Adipocyte (in vitro differentiated cells): Measurements from ENCODE around the gene PRDX1.
"Not testable (repeated sequence)": the region's sequence is repeated elsewhere in the genome, so short reads cannot be mapped to it uniquely, and the experiment has no call there.

Experiments used
- DNase-seq: peaks from one replicate; pipeline ENCODE4 v3.0.0-alpha.2; 2015; ENCODE audit warnings: low read depth
- H3K27me3 ChIP-seq: replicated peaks from 2 replicates; pipeline ENCODE4 v1.7.0; 2013; ENCODE audit warnings: mild to moderate bottlenecking, low read length, moderate library complexity; ENCODE audit not compliant: control insufficient read depth, insufficient read depth
- H3K36me3 ChIP-seq: 2 replicates; pipeline ENCODE4 v1.7.0; 2013; ENCODE audit warnings: low read length, mild to moderate bottlenecking, moderate library complexity; ENCODE audit not compliant: control insufficient read depth, insufficient read depth, severe bottlenecking
- H3K4me1 ChIP-seq: 2 replicates; pipeline ENCODE4 v1.7.0; 2013; ENCODE audit warnings: mild to moderate bottlenecking, low read length, moderate library complexity; ENCODE audit not compliant: control insufficient read depth, insufficient read depth
- H3K4me3 ChIP-seq: 2 replicates; pipeline ENCODE4 v1.7.0; 2013; ENCODE audit warnings: mild to moderate bottlenecking, low read length, moderate library complexity
- H3K9ac ChIP-seq: 2 replicates; pipeline ENCODE4 v1.7.0; 2013; ENCODE audit warnings: mild to moderate bottlenecking, low read length, moderate library complexity
- H3K9me3 ChIP-seq: 2 replicates; pipeline ENCODE4 v1.7.0; 2013; ENCODE audit warnings: mild to moderate bottlenecking, low read length, moderate library complexity; ENCODE audit not compliant: control insufficient read depth

Gene PRDX1

DNA sequence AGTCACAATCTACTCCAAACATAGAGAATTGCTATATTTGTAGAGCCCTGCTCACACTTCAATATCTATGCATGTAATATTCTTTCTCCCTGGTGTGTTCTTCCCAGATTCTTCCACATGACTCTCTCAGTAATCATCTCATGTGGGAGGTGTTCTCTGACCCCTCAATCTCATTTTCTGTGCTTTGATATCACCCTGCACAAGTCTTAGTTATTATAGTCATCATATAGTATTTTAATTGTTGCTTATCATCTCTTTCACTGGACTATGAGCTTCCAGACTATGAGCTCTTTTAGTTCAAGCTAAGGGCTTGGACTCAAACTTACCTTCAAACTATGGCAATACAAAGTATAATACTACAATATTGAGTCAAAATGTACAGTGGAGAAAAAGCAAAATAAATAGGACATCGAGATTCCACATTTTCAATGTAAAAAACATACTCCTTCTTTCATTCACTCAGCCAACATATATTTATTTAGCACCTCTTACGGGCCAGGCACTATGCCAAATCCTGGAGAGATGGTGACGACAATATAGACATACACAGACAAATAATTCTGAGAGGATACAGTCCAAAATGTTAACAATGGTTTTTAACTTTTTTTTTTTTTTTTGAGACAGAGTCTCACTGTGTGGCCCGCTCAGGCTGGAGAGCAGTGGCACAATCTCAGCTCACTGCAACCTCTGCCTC is 43.4 kb downstream of the PRDX1 start:
- no peak overlapping the region for H3K4me3 ChIP-seq
- no peaks in the 10 kb centered on the region for H3K9me3 ChIP-seq
- DNase-seq, result no peak
- H3K9ac ChIP-seq, result no peak overlapping the region
- no peaks in the 10 kb centered on the region for H3K4me1 ChIP-seq
- no peaks in the 10 kb centered on the region for H3K27me3 ChIP-seq
- no peaks in the 10 kb centered on the region for H3K36me3 ChIP-seq

DNA sequence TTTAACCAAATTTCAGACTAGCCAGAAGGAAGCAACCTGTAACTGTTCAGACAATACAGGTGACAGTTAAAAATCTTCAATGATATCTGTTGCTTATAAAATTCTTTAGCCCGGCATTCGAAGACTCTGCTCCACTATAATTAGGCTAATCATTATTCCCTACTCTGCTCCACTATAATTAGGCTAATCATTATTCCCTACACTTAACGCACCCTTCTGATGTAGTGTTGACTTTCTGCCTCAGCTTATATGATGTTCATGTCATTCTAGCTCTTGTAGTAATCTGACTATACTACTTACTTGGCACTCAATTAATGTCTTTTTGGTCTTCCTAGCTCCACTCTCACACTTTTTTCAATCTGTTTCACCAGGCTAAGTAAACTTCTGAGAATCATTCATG is 44.0 kb downstream of the PRDX1 start:
- H3K36me3 ChIP-seq, result no peaks in the 10 kb centered on the region
- no peak for DNase-seq
- no peaks in the 10 kb centered on the region for H3K27me3 ChIP-seq
- H3K9ac ChIP-seq, result no peak overlapping the region
- no peaks in the 10 kb centered on the region for H3K9me3 ChIP-seq
- no peak overlapping the region for H3K4me3 ChIP-seq
- no peaks in the 10 kb centered on the region for H3K4me1 ChIP-seq

DNA sequence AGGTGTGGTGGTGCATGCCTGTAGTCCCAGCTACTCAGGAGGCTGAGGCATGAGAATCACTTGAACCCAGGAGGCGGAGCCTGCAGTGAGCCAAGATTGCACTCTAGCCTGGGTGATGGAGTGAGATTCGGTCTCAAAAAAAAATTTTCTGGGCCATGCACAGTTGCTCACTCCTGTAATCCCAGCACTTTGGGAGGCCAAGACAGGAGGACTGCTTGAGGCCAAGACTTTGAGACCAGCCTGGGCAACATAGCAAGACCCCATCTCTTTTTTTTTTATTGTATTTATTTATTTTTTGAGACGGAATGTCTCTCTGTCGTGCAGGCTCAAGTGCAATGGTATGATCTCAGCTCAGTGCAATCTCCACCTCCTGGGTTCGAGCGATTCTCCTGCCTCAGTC is 47.5 kb downstream of the PRDX1 start:
- H3K4me1 ChIP-seq, H3K36me3 ChIP-seq, H3K9ac ChIP-seq, H3K27me3 ChIP-seq, H3K9me3 ChIP-seq, H3K4me3 ChIP-seq, DNase-seq: not testable (repeated sequence)

DNA sequence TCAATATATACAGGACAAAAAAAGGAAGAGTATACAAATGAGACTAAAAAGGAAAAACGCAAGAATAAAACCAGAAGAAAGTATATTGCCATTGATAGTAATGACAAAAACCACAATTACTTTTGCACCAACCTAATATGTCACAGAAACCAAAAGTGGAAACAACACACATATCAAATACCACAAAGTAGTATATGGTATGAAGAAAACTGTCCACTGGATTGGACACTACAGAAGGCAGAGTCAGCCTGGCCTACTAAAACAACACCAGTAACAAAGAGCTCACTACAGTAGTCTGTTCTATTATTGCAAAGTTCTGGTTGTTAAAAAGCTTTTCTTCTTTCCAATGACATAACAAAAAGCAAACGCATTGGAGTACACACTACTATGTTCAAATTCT is 48.4 kb downstream of the PRDX1 start:
- H3K27me3 ChIP-seq, result no peaks in the 10 kb centered on the region
- H3K4me1 ChIP-seq, result no peaks in the 10 kb centered on the region
- no peaks in the 10 kb centered on the region for H3K36me3 ChIP-seq
- no peaks in the 10 kb centered on the region for H3K9me3 ChIP-seq
- no peak overlapping the region for H3K4me3 ChIP-seq
- H3K9ac ChIP-seq, result no peak overlapping the region
- DNase-seq, result no peak

DNA sequence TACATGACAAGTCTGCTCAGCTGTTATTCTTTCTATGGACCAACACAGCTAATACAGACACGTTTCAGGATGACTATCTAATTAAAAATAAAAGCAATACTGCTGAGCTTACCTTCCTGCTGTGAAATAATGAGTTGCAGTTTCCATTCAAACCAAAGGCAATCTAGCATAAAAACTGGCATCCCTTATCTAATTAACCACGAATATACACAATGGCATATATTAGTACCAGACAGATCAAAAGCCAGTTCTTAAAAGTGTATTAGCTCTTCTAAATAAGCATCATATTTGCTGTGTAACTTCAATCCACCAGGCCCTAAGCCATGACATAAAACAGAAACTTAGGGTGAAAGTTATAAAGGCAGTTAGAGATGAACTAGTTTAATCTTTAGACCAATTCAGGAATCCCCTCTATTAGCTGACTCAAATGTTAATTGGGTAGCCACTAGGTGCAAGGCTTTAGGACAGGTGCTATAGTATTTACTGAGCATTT is 51.3 kb downstream of the PRDX1 start:
- no peak for DNase-seq
- no peaks in the 10 kb centered on the region for H3K9me3 ChIP-seq
- H3K9ac ChIP-seq, result no peak overlapping the region
- H3K27me3 ChIP-seq, result no peaks in the 10 kb centered on the region
- no peaks in the 10 kb centered on the region for H3K36me3 ChIP-seq
- H3K4me3 ChIP-seq, result no peak overlapping the region
- no peaks in the 10 kb centered on the region for H3K4me1 ChIP-seq

DNA sequence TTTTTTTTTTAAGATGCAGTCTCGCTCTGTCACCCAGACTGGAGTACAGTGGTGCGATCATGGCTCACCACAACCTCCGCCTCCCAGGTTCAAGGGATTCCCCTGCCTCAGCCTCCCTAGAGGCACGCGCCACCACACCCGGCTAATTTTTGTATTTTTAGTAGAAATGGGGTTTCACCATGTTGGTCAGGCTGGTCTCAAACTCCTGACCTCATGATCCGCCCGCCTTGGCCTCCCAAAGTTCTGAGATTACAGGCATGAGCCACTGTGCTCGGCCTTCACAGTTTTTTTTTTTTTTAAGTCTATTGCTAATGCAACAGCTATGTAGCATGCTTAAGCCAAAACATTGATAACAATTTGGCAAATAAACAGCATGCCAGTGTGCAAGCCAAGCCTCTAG is 54.3 kb downstream of the PRDX1 start:
- not testable (repeated sequence) for H3K4me3 ChIP-seq, H3K4me1 ChIP-seq, DNase-seq, H3K27me3 ChIP-seq, H3K36me3 ChIP-seq, H3K9me3 ChIP-seq, H3K9ac ChIP-seq

DNA sequence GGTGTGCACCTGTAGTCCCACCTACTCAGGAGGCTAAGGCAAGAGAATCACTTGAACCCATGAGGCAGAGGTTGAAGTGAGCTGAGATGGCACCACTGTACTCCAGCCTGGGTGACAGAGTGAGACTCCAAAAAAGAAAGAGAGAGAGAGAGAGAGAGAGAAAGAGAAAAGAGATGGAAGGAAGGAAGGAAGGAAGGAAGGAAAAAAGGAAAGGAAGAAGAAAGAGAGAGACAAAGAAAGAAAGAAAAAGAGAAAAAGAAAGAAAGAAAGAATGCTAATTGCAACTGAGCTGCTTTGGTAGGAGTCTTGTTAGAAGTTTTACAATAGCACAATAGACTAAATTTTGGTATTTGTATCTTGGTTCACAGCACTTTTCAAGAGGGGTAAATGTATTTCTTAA is 56.4 kb downstream of the PRDX1 start:
- Histone ChIP-seq H3K9me3 (no peaks in the 10 kb centered on the region), H3K4me1 (no peaks in the 10 kb centered on the region), H3K36me3 (no peaks in the 10 kb centered on the region), H3K27me3 (no peaks in the 10 kb centered on the region), H3K4me3 (no peak overlapping the region), H3K9ac (no peak overlapping the region)
- DNase-seq, result no peak
